IMR-90 (cell line): ENCODE results near the gene C6orf58. TPM values are rescaled to one million over a fixed set of nuclear protein-coding genes. Genes with fewer than 3 reads are reported as not detected.

Source experiments
- ATAC-seq: fragments of 200-7000 bp; cut with Tn5 transposase; 2 replicates; pipeline ENCODE4 v1.9.1; 2020; ENCODE audit warnings: low read depth, mild to moderate bottlenecking, moderate library complexity
- BruUV-seq: library from RNA; stranded (reverse); fragments of 400-500 nt; replicated peaks from 2 replicates; lab custom pipeline; 2021; lab: Mats Ljungman, UMichigan
- CTCF ChIA-PET: fragments of 300-600 bp; formaldehyde crosslinking; extraction: SDS; loops from one replicate; lab custom pipeline; 2021; ENCODE audit warnings: antibody characterized with exemption; lab: Yijun Ruan, JAX
- POLR2A ChIA-PET: fragments of 300-600 bp; sonication (Branson Sonifier 250); formaldehyde crosslinking; loops from one replicate; lab custom pipeline; 2022; ENCODE audit warnings: antibody characterized with exemption; ENCODE audit not compliant: unreplicated experiment; lab: Charles Lee
- DNase-seq: peaks from one replicate; pipeline ENCODE4 v3.0.0; 2013
- H2AFZ ChIP-seq: replicated peaks from 2 replicates; pipeline ENCODE3; 2013; ENCODE audit warnings: low read length, mild to moderate bottlenecking; ENCODE audit not compliant: poor library complexity
- H2AK5ac ChIP-seq: 2 replicates; pipeline ENCODE4 v1.6.1; 2013; ENCODE audit warnings: low read depth, low read length, inconsistent platforms
- H2AK9ac ChIP-seq: replicated peaks from 2 replicates; pipeline ENCODE3; 2013; ENCODE audit warnings: mild to moderate bottlenecking, low read depth, low read length, moderate library complexity; ENCODE audit not compliant: poor library complexity
- H2BK120ac ChIP-seq: 2 replicates; pipeline ENCODE4 v1.6.1; 2013; ENCODE audit warnings: low read depth, low read length, inconsistent platforms
- H2BK15ac ChIP-seq: 3 replicates; pipeline ENCODE4 v1.6.1; 2013; ENCODE audit warnings: low read depth, low read length, inconsistent platforms
- H2BK20ac ChIP-seq: 2 replicates; pipeline ENCODE4 v1.6.1; 2013; ENCODE audit warnings: low read depth, mild to moderate bottlenecking, inconsistent platforms, low read length, moderate library complexity
- H2BK5ac ChIP-seq: 2 replicates; pipeline ENCODE4 v1.6.1; 2013; ENCODE audit warnings: mild to moderate bottlenecking, low read depth, low read length, inconsistent platforms; ENCODE audit not compliant: poor library complexity, severe bottlenecking
- H3K14ac ChIP-seq: replicated peaks from 2 replicates; pipeline ENCODE4 v1.6.1; 2013; ENCODE audit warnings: low read depth, low read length, inconsistent platforms
- H3K18ac ChIP-seq: 2 replicates; pipeline ENCODE4 v1.6.1; 2013; ENCODE audit warnings: low read depth, low read length, control low read depth
- H3K23ac ChIP-seq: 2 replicates; pipeline ENCODE4 v1.6.1; 2013; ENCODE audit warnings: low read depth, low read length, inconsistent platforms
- H3K27ac ChIP-seq: 2 replicates; pipeline ENCODE4 v1.5.1; 2013; ENCODE audit warnings: mild to moderate bottlenecking, control low read depth, low read length; ENCODE audit not compliant: insufficient read depth
- H3K27me3 ChIP-seq: 2 replicates; pipeline ENCODE4 v1.6.1; 2013; ENCODE audit warnings: low read length; ENCODE audit not compliant: control insufficient read depth, insufficient read depth
- H3K36me3 ChIP-seq: 2 replicates; pipeline ENCODE4 v1.6.1; 2013; ENCODE audit warnings: low read length, mixed read lengths; ENCODE audit not compliant: control insufficient read depth, insufficient read depth
- H3K4ac ChIP-seq: 2 replicates; pipeline ENCODE4 v1.6.1; 2013; ENCODE audit warnings: low read depth, low read length, inconsistent platforms
- H3K4me1 ChIP-seq: 2 replicates; pipeline ENCODE4 v1.6.1; 2013; ENCODE audit warnings: low read length, mixed read lengths; ENCODE audit not compliant: control insufficient read depth, insufficient read depth
- H3K4me2 ChIP-seq: 2 replicates; pipeline ENCODE4 v1.6.1; 2013; ENCODE audit warnings: low read depth, mild to moderate bottlenecking, control low read depth, low read length, moderate library complexity
- H3K4me3 ChIP-seq: 2 replicates; pipeline ENCODE4 v1.5.1; 2013; ENCODE audit warnings: low read depth, mild to moderate bottlenecking, control low read depth, low read length, moderate library complexity; ENCODE audit not compliant: insufficient read depth
- H3K56ac ChIP-seq: 2 replicates; pipeline ENCODE4 v1.6.1; 2013; ENCODE audit warnings: low read length, inconsistent platforms; ENCODE audit not compliant: insufficient read depth; ENCODE audit errors: extremely low read depth
- H3K79me1 ChIP-seq, 2 experiments: 2 replicates each; pipeline ENCODE4 v1.6.1; 2013; ENCODE audit warnings: low read length in 2 of 2, inconsistent platforms in 1 of 2, low read depth in 1 of 2
- H3K9ac ChIP-seq: 2 replicates; pipeline ENCODE4 v1.6.1; 2013; ENCODE audit warnings: low read depth, low read length, control low read depth
- H3K9me1 ChIP-seq: 2 replicates; pipeline ENCODE4 v1.6.1; 2013; ENCODE audit warnings: low read length, inconsistent platforms; ENCODE audit not compliant: insufficient read depth
- H3K9me3 ChIP-seq: 2 replicates; pipeline ENCODE4 v1.6.1; 2013; ENCODE audit warnings: low read length; ENCODE audit not compliant: control insufficient read depth, insufficient read depth
- H4K20me1 ChIP-seq: 2 replicates; pipeline ENCODE4 v1.6.1; 2013; ENCODE audit warnings: low read length, inconsistent platforms; ENCODE audit not compliant: insufficient read depth
- H4K5ac ChIP-seq: 2 replicates; pipeline ENCODE4 v1.6.1; 2013; ENCODE audit warnings: mild to moderate bottlenecking, low read depth, low read length, control low read depth
- H4K8ac ChIP-seq, 2 experiments: 2 replicates each; pipeline ENCODE4 v1.6.1; 2013; ENCODE audit warnings: low read depth in 2 of 2, low read length in 2 of 2, control low read depth in 1 of 2, inconsistent platforms in 1 of 2
- H4K91ac ChIP-seq: 2 replicates; pipeline ENCODE4 v1.6.1; 2013; ENCODE audit warnings: low read depth, low read length, inconsistent platforms; ENCODE audit not compliant: insufficient read depth
- BHLHE40 ChIP-seq: fragments of 150-350 bp; IDR thresholded peaks from 2 replicates; pipeline ENCODE4 v1.6.1; 2016; ENCODE audit warnings: mild to moderate bottlenecking, low read depth, low read length
- CHD1 ChIP-seq: IDR thresholded peaks from 2 replicates; pipeline ENCODE4 v1.6.1; 2012; ENCODE audit warnings: low read depth, low read length, improper control_type of control experiment
- FOS ChIP-seq: fragments of 150-350 bp; IDR thresholded peaks from 2 replicates; pipeline ENCODE4 v1.6.1; 2016; ENCODE audit warnings: low read depth, low read length
- MAZ ChIP-seq: IDR thresholded peaks from 2 replicates; pipeline ENCODE4 v1.6.1; 2012; ENCODE audit warnings: low read depth, mild to moderate bottlenecking, low read length, improper control_type of control experiment, moderate library complexity, borderline replicate concordance
- POLR2A ChIP-seq: IDR thresholded peaks from 2 replicates; pipeline ENCODE4 v1.6.1; 2012; ENCODE audit warnings: mild to moderate bottlenecking, low read depth, low read length
- RAD21 ChIP-seq: IDR thresholded peaks from 2 replicates; pipeline ENCODE4 v1.6.1; 2012; ENCODE audit warnings: low read length, improper control_type of control experiment
- RFX5 ChIP-seq: IDR thresholded peaks from 2 replicates; pipeline ENCODE4 v1.8.0; 2012; ENCODE audit warnings: low read depth, mild to moderate bottlenecking, low read length, moderate library complexity
- WGBS, 2 experiments: methylation state at CpG; one replicate each; pipeline versions ENCODE4 v1.1.5 to v1.1.7; 2013; ENCODE audit warnings: missing lambda C conversion rate in 2 of 2; ENCODE audit not compliant: insufficient read length in 1 of 2; ENCODE audit errors: extremely low coverage in 2 of 2; 5-methylcytosine and 5-hydroxymethylcytosine counted together
- dilution Hi-C: fragments of 300-500 bp; cut with HindIII; formaldehyde crosslinking; loops from one replicate; pipeline ENCODE4 v1.14.3; 2018; ENCODE audit warnings: low sequenced_read_pairs; ENCODE audit not compliant: unreplicated experiment
- in situ Hi-C: fragments of 300-500 bp; cut with MboI; formaldehyde crosslinking; loops from 3 replicates; pipeline ENCODE4 v1.14.3; 2019; ENCODE audit warnings: low sequenced_read_pairs, inconsistent platforms, mixed read lengths
- intact Hi-C: fragments of 100-400 bp; cut with micrococcal nuclease; formaldehyde crosslinking; loops from 2 replicates; pipeline ENCODE4 v1.10.0; 2022
- polyA plus RNA-seq, 3 experiments: library from polyadenylated mRNA; depleted of rRNA; stranded (reverse); fragments of >200 nt; gene quantifications; 2 replicates each; pipeline ENCODE4 v1.2.3, GENCODE V29; 2012; ENCODE audit warnings: low replicate concordance in 1 of 3
- total RNA-seq: library from RNA; depleted of rRNA; stranded (reverse); fragments of >200 nt; gene quantifications from 2 replicates; pipeline ENCODE4 v1.2.3, GENCODE V29; 2012
- TF ChIP-seq, protein P1 (sequence below): fragments of 150-350 bp; IDR thresholded peaks from 2 replicates; pipeline ENCODE4 v1.6.1; 2016; ENCODE audit warnings: low read depth, mild to moderate bottlenecking, low read length, moderate library complexity, borderline replicate concordance

C6orf58 gene
- total and polyA plus RNA-seq, 2 of the 4 experiments (the other 2 are of a cell fraction), result 0.09 TPM; not detected in 1

DNA sequence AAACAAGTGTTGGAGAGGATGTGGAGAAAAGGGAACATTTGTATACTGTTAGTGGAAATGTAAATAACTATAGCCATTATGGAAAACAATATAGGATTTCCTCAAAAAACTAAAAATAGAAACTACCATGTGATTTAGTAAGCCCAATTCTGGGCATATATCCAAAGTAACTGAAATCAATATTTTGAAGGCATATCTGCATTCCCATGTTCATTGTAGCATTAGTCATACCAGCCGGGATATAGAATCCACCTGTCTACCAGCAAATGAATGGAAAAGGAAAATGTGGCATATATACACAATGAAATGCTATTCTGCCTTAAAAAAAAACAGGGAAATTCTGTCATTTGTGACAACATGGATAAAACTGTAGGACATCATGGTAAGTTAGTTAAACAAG is 15.3 kb upstream of the C6orf58 start:
- Histone ChIP-seq H3K27ac (no peak overlapping the region), H3K79me1 (no peaks in the 10 kb centered on the region), H2AK9ac (no peak overlapping the region), H4K8ac (no peak overlapping the region), H3K9me1 (no peaks in the 10 kb centered on the region), H2AK5ac (no peak overlapping the region), H3K27me3 (no peaks in the 10 kb centered on the region; the same call in 1 of the 2 replicates), H3K9me3 (no peaks in the 10 kb centered on the region), H3K4me3 (no peak overlapping the region), H3K4ac (no peak overlapping the region), H2AFZ (no peak overlapping the region), H2BK15ac (no peak overlapping the region), H3K56ac (no peak overlapping the region), H2BK20ac (no peak overlapping the region), H2BK5ac (no peak overlapping the region), H3K14ac (no peak overlapping the region), H3K4me1 (no peaks in the 10 kb centered on the region), H4K20me1 (no peaks in the 10 kb centered on the region), H4K5ac (no peak overlapping the region), H3K36me3 (no peaks in the 10 kb centered on the region), H4K91ac (no peak overlapping the region), H3K9ac (no peak overlapping the region), H3K18ac (no peak overlapping the region), H3K4me2 (no peak overlapping the region), H3K23ac (no peak overlapping the region), H2BK120ac (no peak overlapping the region)
- TF ChIP-seq RFX5 (no peak), POLR2A (no peak), MAZ (no peak), BHLHE40 (no peak), RAD21 (no peak), FOS (no peak), CHD1 (no peak)
- TF ChIP-seq, protein P1, sequence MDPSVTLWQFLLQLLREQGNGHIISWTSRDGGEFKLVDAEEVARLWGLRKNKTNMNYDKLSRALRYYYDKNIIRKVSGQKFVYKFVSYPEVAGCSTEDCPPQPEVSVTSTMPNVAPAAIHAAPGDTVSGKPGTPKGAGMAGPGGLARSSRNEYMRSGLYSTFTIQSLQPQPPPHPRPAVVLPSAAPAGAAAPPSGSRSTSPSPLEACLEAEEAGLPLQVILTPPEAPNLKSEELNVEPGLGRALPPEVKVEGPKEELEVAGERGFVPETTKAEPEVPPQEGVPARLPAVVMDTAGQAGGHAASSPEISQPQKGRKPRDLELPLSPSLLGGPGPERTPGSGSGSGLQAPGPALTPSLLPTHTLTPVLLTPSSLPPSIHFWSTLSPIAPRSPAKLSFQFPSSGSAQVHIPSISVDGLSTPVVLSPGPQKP, result no peak
- DNase-seq (peak; percentile 35), ATAC-seq (no peak)
- dilution Hi-C loops, result no loop called here
- CTCF ChIA-PET, result no interaction called here
- in situ Hi-C loops, result no loop called here
- BruUV-seq, result no TSS peak
- no CpG with 5 or more reads among the region's 1 CpG for WGBS, 2 experiments
- POLR2A ChIA-PET, result no interaction called here
- intact Hi-C loops, result no loop called here
